HG02678 (cell line): ENCODE data around the gene PARD3.
"Not testable (repeated sequence)": the region's sequence is repeated elsewhere in the genome, so short reads cannot be mapped to it uniquely, and the experiment has no call there.

Experiments used
- ATAC-seq: cut with Tn5 transposase; IDR thresholded peaks from one replicate; pipeline ENCODE4 v1.9.1; 2021; ENCODE audit warnings: mild to moderate bottlenecking, moderate library complexity; ENCODE audit not compliant: unreplicated experiment

PARD3 gene

DNA sequence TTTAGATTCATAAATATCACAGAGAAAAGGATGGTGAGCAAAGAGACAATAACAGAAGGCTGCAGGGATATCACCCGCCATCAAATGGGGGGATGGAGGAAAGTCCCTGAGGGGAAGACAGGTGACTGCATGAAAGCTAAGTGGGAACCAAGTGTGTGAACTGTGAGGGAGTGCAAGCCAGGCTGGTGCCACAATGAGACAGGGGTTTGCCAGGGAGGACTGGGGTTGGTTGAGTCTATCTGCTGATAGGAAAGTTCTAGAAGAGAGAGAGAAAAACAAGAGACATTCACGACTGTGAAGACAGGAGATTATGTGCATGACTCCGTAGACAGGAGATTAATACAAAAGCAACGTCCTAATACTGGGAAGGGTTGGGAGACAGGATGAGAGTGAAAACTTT lies 376.4 kb downstream of the PARD3 start:
- no peak for ATAC-seq

DNA sequence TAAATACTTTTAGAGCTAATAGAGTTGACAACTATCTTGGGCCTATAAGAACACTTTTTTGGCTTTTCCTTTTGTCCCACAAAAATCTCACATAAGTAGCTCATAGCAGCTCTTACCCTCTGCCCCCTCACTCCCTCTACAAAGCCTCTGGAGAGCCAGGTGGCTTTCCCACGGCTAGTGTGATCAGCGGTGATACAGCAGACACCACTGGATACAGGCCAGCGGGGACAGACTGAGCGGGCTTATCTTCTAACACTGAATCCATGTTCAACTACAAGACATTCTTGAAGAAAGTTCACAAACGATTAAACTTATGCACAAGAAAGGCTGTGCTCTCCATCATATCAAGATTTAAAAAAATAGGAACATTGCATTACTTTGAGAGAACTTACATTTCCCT lies 377.2 kb downstream of the PARD3 start:
- ATAC-seq: no peak

DNA sequence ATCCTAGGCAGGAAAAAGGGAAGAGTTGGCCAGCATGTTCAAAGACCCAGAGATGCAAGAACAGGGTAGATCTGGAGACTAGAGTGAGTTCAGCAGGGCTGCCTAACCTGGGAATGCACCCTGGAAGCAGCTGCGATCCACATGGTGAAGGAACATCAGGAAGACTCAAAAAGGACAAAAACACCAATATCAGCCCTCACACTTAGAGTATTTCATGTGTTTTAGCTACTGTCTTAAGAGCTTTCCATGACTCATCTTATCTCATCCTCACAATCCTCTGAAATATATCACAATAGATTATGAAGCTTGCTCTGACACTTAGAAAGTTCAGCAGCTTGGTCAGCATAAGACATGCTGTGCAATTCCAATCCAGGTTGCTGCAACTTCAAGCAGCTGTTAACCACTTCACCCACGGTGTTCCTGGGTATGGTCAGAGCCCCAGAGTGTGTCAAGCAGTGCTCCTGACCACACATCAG lies 380.9 kb downstream of the PARD3 start:
- ATAC-seq: no peak

GRCh38 chr10:34433241-34434076 lies 381.6 kb downstream of the PARD3 start:
- no peak for ATAC-seq

GRCh38 chr10:34432589-34432988 lies 382.5 kb downstream of the PARD3 start:
- ATAC-seq: no peak

DNA sequence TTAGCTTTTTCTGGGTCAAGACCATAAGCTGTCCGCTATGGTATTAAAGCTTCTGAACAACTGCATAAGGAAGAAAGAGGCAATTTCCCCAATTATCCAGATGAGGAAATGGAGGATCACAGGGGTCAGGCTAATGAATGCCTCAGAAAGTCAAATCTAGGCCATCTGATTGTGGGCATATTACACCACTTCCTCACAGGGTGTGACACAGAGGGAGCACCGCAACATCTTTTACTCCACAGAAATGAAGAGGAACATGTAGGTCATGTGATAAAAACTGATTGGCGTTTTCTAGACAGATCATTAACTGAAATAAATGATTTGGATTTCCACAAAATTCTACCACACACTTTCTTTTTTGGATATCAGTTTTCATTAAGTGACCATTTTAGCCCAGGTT lies 384.4 kb downstream of the PARD3 start:
- no peak for ATAC-seq

DNA sequence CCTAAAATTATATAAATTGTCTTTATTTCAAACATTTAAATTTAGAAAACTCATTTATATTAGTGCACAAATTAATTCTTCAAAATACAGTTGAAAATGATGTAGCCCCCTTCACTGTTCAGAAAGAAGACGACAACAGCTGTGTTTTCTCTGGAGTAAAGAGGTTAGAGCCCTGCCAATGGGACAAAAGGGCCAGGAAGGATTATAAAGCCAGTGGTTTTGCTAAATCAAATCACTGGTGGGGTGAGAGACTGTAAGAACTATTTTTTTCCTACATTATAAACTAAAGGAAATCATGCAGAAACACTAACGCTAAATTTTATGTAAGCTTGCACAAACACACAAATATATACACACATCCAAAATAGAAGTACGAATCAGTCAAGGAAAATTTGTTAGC lies 386.6 kb downstream of the PARD3 start:
- no peak for ATAC-seq

GRCh38 chr10:34427911-34428216 lies 387.2 kb downstream of the PARD3 start:
- ATAC-seq: no peak

GRCh38 chr10:34427158-34427910 lies 387.8 kb downstream of the PARD3 start:
- ATAC-seq: not testable (repeated sequence)

- not testable (repeated sequence) for ATAC-seq
Observed at GRCh38 chr10:34426538-34427157, 388.4 kb downstream of the PARD3 start.

- ATAC-seq: no peak
Observed at GRCh38 chr10:34426041-34426440, 389.1 kb downstream of the PARD3 start.

DNA sequence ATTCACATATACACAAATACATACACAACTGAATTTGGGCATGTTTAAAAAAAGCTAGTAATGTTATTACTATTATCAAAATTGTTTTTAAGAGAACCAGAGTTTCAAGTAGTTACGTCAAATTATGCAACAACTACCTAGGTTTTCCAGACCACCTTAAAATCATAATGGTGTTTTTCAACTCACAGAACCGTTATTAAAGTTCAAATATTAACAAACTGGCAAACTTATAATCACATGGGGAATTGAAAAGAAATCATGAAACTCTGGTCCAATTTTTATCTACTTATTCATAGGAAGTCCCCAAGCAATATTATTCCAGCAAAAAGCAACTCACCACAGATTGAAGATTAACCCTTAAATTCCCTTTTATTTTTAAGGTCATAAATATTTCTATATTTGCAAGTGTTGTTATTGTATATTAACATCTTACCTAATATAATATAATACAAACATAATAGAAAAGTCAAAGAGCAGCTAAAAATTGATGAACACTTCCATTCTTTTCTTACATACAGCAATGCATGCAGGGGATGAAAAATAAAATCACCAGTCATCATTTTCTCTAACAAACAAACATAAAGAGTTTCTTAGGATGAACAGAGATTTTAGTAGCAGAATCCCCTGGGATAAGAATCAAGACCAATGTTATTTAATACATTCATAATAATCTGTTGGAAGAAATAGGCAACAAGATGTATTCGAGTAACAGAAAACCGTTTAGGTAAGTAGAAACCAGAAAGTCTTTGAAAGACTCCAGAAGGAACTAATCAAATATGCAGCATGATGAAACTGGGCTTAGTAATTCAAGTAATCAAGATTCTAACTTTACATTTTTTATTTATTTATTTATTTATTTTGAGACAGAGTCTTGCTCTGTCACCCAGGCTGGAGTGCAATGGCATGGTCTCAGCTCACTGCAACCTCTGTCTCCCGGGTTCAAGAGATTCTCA lies 391.1 kb downstream of the PARD3 start:
- ATAC-seq: no peak

- ATAC-seq: no peak
Observed at GRCh38 chr10:34420795-34421194, 394.3 kb downstream of the PARD3 start.

DNA sequence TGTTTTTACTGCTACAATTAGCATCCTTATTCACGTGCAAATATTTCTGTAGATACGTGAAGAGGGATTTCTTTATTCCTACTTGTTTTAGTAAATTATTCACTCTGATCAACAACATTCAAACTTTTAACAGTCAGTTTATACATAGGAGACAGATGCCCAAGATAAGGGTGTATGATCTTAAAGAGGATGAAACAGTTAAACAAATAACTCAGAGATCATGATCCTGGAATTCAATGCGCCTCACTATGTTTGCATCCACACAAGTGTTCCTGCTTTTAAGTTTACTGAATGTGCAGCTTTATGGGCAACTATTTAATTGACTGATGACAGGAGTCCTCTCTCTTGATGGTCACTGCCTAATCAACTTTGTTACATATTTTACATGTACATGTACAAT lies 394.8 kb downstream of the PARD3 start:
- no peak for ATAC-seq

DNA sequence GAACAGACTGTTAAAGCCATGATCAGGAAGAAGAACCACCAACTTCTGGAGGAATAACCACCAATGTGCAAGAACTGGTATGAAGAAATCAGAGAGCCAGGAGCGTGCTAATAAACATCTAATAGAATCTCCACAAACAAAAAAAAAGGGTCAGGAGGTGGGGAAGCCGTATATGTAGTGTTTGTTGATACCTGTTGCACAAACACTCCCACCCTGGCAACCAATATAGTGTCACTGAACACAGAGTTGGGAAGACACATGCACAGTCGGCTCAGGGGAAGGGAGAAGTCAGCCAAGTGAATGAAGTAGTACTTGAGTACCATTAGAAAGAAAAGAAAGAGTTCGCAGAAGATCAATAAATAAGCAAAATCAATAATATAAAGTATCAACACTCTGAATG lies 400.1 kb downstream of the PARD3 start:
- no peak for ATAC-seq

DNA sequence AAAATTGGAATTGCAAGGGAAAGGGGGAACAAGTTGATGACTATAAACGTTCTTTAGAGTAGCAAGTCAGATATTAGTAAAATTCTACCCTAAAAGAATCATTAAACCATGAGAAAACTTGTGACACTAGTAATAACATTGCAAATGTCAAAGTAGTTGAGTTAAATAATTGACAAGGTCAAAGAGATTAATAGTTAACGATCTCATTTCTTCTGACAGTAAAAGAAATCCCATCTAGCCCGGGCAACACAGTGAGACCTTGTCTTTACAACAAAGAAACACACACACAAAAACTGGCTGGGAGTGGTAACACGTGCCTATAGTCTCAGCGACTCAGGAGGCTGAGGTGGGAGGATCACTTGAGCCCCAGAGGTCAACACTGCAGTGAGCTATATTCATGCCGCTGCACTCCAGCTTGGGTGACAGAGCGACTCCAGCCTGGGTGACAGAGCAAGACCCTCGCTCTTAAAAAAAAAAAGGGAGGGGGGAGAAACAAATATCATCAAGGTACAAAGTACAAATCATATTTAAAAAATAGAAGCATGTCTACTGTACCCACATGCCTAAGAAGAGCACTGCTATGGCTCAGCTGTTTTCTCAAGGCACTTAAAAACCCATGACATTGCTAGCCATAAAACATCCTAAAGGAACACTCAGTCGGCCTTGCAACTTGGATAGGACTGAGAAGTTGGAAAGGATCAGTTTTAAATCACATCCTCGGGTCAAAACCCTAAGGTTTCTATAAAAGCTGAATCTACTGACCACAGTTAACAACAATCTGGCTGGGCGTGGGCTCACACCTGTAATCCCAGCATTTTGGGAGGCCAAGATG lies 401.1 kb downstream of the PARD3 start:
- no peak for ATAC-seq

- no peak for ATAC-seq
Observed at GRCh38 chr10:34413214-34413613, 401.9 kb downstream of the PARD3 start.

- no peak for ATAC-seq
Observed at GRCh38 chr10:34408956-34409355, 406.1 kb downstream of the PARD3 start.

- no peak for ATAC-seq
Observed at GRCh38 chr10:34408381-34408780, 406.7 kb downstream of the PARD3 start.

- ATAC-seq: no peak
Observed at GRCh38 chr10:34407324-34407805, 407.7 kb downstream of the PARD3 start.
